ENCODE data around the gene PREX1. TPM values are rescaled to one million over a fixed set of nuclear protein-coding genes. Genes with fewer than 3 reads are reported as not detected.
A peak's percentile ranks its signal among the peaks of the same experiment; 100 is the strongest.
"Not testable (repeated sequence)": the region's sequence is repeated elsewhere in the genome, so short reads cannot be mapped to it uniquely, and the experiment has no call there.

PREX1 gene
- total RNA-seq, 2 experiments from 2014 or later: 36.5 to 39.2 TPM

DNA sequence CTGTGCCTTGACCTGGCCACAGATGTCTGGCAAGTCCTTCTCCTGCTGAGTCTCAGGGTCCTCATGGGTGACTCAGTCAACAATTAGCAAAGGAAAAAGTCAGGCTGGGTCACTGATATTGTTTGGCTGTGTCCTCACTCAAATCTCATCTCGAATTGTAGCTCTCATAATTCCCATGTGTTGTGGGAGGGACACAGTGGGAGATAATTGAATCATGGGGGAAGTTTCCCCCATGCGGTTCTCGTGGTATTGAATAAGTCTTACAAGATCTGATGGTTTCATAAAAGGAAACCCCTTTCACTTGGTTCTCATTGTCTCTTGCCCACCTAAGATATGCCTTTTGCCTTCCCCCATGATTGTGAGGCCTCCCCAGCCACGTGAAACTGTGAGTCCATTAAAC is 45.7 kb downstream of the PREX1 start:
- CTCF ChIA-PET: no interaction called here
- peaks cover 18% of the 10 kb centered on the region for H3K4me1 Mint-ChIP-seq
- no peak overlapping the region for H3K4me3 Mint-ChIP-seq
- ATAC-seq (no peak), DNase-seq (no peak)
- peaks cover 2% of the 10 kb centered on the region for H3K9me3 Mint-ChIP-seq (ENCODE audit: low read depth)
- H3K27ac Mint-ChIP-seq: no peak overlapping the region
- H3K27me3 Mint-ChIP-seq: no peaks in the 10 kb centered on the region
- intact Hi-C loops (cut with DNase I, micrococcal nuclease): loop anchor here (5.0 kb wide), 2 partner anchors 45 to 140 kb away; partner anchors contain the start of gene ARFGEF2 (in 1 of the 2)
- POLR2A ChIA-PET: no interaction called here
- peaks cover 5% of the 10 kb centered on the region for H3K36me3 Mint-ChIP-seq (ENCODE audit: low read depth)

DNA sequence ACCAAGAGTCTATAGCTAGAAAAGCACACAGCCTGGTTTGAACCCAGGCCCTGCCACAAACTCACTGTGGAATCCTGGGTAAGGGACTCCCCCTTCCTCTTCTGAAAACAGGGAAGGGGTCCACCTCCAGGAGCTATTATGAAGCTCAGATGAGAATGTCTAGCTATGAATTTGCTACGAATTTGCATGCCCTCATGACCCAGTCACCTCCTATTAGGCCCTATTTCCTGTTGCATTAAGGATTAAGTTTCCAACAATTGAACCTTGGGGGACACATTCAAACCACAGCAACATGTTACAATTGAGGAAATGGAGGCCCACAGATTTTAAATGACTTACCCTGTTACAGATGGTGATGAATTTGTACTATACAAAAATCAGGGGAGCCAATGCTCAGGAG is 46.2 kb downstream of the PREX1 start:
- Mint-ChIP-seq H3K27ac (peak overlapping the region; percentile 27), H3K27me3 (no peaks in the 10 kb centered on the region), H3K9me3 (ENCODE audit: low read depth) (peaks cover 2% of the 10 kb centered on the region), H3K4me1 (peaks cover 18% of the 10 kb centered on the region), H3K36me3 (ENCODE audit: low read depth) (peaks cover 6% of the 10 kb centered on the region), H3K4me3 (peak overlapping the region; percentile 29)
- intact Hi-C loops (cut with DNase I, micrococcal nuclease): loop anchor here (5.0 kb wide), 2 partner anchors 44 to 141 kb away; partner anchors contain the start of gene ARFGEF2 (in 1 of the 2)
- DNase-seq (no peak), ATAC-seq (no peak)
- ChIA-PET CTCF (interaction anchor here (0.6 to 1.2 kb wide), 2 partner anchors 9 to 394 kb away, joined by 3 to 5 read pairs; no protein-coding TSS in a partner anchor), POLR2A (no interaction called here)

DNA sequence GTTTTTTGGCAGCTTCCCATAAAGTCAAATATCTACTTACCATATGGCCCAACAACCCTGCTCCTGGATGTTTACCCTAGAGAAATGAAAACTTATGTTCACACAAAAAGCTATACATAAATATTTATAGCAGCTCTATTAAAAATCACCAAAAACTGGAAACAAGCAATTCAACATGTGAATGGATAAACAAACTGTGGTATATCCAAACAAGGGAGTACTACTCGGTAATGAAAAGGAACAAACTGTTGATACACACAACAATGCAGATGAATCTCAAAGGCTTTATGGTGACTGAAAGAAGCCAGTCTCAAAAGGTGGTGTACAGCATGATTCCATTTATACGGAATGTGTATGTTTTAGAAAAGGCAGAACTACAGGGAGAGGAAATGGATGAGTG is 48.4 kb downstream of the PREX1 start:
- ATAC-seq (no peak), DNase-seq (no peak)
- no peak overlapping the region for H3K27ac Mint-ChIP-seq
- peaks cover 11% of the 10 kb centered on the region for H3K9me3 Mint-ChIP-seq (ENCODE audit: low read depth)
- ChIA-PET POLR2A (no interaction called here), CTCF (no interaction called here)
- H3K36me3 Mint-ChIP-seq (ENCODE audit: low read depth): peaks cover 16% of the 10 kb centered on the region
- H3K27me3 Mint-ChIP-seq: no peaks in the 10 kb centered on the region
- H3K4me3 Mint-ChIP-seq: no peak overlapping the region
- intact Hi-C loops (cut with DNase I, micrococcal nuclease): no loop called here
- peaks cover 17% of the 10 kb centered on the region for H3K4me1 Mint-ChIP-seq

DNA sequence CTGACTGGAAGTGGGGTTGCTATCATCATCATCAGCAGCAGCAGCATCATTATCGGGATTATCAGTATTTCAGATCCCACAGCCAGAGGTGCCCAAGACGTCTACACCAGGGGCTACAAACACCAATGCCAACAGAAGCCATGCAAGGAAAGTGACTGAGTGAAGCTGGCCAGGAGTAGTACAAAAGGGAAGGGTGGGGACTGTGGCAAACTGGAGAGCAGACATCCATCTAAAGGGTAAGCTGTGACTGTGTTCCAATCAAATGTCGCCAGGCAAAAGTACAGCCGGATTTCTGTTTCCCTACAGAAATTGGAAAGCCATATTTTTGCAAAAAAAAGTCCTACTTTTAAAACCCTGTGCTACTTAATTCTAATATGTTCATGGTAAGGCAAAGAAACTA is 50.0 kb downstream of the PREX1 start:
- H3K27ac Mint-ChIP-seq: no peak overlapping the region
- ChIA-PET POLR2A (interaction anchor here (0.6 kb wide), 1 partner anchor 271 kb away, joined by 3 read pairs; no protein-coding TSS in a partner anchor), CTCF (interaction anchor here (0.9 kb wide), 1 partner anchor 11 kb away, joined by 3 read pairs; no protein-coding TSS in a partner anchor)
- H3K4me3 Mint-ChIP-seq: no peak overlapping the region
- DNase-seq (no peak), ATAC-seq (no peak)
- H3K36me3 Mint-ChIP-seq (ENCODE audit: low read depth): peaks cover 16% of the 10 kb centered on the region
- H3K4me1 Mint-ChIP-seq: peaks cover 30% of the 10 kb centered on the region
- intact Hi-C loops (cut with DNase I, micrococcal nuclease): no loop called here
- no peaks in the 10 kb centered on the region for H3K27me3 Mint-ChIP-seq
- peaks cover 11% of the 10 kb centered on the region for H3K9me3 Mint-ChIP-seq (ENCODE audit: low read depth)

- peaks cover 16% of the 10 kb centered on the region for H3K36me3 Mint-ChIP-seq (ENCODE audit: low read depth)
- H3K9me3 Mint-ChIP-seq (ENCODE audit: low read depth): peaks cover 11% of the 10 kb centered on the region
- peaks cover 35% of the 10 kb centered on the region for H3K4me1 Mint-ChIP-seq
- H3K27me3 Mint-ChIP-seq: no peaks in the 10 kb centered on the region
- DNase-seq: no peak
- peak overlapping the region; percentile 70 for H3K27ac Mint-ChIP-seq
- intact Hi-C loops (cut with DNase I, micrococcal nuclease): no loop called here
- ChIA-PET POLR2A (interaction anchor here (0.6 kb wide), 1 partner anchor 676 kb away, joined by 3 read pairs; no protein-coding TSS in a partner anchor), CTCF (no interaction called here)
- H3K4me3 Mint-ChIP-seq: no peak overlapping the region
- no peak for ATAC-seq
These were observed 50.8 kb downstream of the PREX1 start for GRCh38 chr20:48777005-48777404.

DNA sequence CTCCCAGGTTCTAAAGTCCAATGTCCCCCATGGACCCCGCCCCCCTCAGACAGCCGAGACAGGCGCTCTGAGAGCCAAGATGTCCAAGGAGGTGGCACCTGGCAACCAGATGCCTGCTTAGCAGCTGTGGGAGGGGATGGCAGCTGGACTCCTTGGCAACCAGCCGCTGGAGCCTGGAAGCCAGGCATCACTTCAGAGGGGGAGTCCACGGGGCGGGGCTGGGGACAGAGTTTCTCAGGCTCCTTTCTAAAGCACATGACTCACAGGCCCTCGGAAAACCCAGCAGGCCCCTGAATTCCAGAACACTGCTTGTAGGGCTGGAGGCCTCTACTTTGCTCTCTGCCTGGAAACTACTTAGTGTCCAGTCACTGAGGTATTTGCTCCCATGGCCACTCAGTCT is 51.5 kb downstream of the PREX1 start:
- Mint-ChIP-seq H3K27ac (peak overlapping the region; percentile 70), H3K36me3 (ENCODE audit: low read depth) (peaks cover 16% of the 10 kb centered on the region), H3K27me3 (no peaks in the 10 kb centered on the region), H3K4me3 (no peak overlapping the region), H3K9me3 (ENCODE audit: low read depth) (peaks cover 11% of the 10 kb centered on the region), H3K4me1 (peaks cover 38% of the 10 kb centered on the region)
- no peak for DNase-seq
- CTCF ChIA-PET: interaction anchor here (0.6 kb wide), 1 partner anchor 119 kb away, joined by 3 read pairs; no protein-coding TSS in a partner anchor
- no peak for ATAC-seq
- POLR2A ChIA-PET: no interaction called here
- intact Hi-C loops (cut with DNase I, micrococcal nuclease): no loop called here

DNA sequence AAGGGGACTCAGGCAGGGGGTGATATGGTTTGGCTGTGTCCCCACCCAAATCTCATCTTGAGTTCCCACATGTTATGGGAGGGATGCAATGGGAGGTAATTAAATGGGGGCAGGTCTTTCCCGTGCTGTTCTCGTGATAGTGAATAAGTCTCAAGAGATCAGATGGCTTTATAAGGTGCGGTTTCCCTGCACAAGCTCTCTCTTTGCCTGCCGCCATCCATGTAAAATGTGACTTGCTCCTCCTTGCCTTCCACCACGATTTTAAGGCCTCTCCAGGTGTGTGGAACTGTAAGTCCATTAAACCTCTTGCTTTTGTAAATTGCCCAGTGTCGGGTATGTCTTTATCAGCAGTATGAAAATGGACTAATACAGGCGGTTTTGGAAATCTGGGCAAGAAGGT is 52.3 kb downstream of the PREX1 start:
- H3K27ac Mint-ChIP-seq; DNase-seq; ATAC-seq; H3K4me3 Mint-ChIP-seq; CTCF ChIA-PET; POLR2A ChIA-PET; intact Hi-C loops (cut with DNase I, micrococcal nuclease); H3K27me3 Mint-ChIP-seq: not testable (repeated sequence)
- H3K36me3 Mint-ChIP-seq (ENCODE audit: low read depth): peaks cover 16% of the 10 kb centered on the region
- H3K9me3 Mint-ChIP-seq (ENCODE audit: low read depth): peaks cover 11% of the 10 kb centered on the region
- H3K4me1 Mint-ChIP-seq: peaks cover 43% of the 10 kb centered on the region

DNA sequence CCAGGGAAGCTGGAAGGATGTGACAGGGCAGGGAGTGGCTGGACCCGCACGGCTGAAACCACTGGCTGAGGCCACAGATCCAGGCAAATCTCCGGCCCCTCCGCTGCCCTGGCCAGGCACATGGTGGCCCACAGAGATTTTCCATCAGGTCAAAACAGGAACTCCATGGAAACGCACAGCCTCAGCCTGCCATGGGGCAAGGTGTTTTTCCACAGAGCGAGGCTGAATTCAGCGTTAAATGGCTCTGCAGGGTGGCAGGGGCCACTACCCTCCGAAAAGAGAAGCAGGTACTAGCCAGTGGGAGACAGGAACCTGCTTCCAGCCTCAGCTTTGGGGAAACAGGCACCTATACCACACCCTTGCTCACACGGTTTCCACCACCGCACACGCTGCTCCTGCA is 53.1 kb downstream of the PREX1 start:
- peaks cover 11% of the 10 kb centered on the region for H3K9me3 Mint-ChIP-seq (ENCODE audit: low read depth)
- no peak overlapping the region for H3K4me3 Mint-ChIP-seq
- no peaks in the 10 kb centered on the region for H3K27me3 Mint-ChIP-seq
- ATAC-seq (no peak), DNase-seq (no peak)
- POLR2A ChIA-PET: no interaction called here
- intact Hi-C loops (cut with DNase I, micrococcal nuclease): no loop called here
- no peak overlapping the region for H3K27ac Mint-ChIP-seq
- peaks cover 51% of the 10 kb centered on the region for H3K4me1 Mint-ChIP-seq
- CTCF ChIA-PET: interaction anchor here (0.6 kb wide), 1 partner anchor 77 kb away, joined by 4 read pairs; no protein-coding TSS in a partner anchor
- H3K36me3 Mint-ChIP-seq (ENCODE audit: low read depth): peaks cover 16% of the 10 kb centered on the region

DNA sequence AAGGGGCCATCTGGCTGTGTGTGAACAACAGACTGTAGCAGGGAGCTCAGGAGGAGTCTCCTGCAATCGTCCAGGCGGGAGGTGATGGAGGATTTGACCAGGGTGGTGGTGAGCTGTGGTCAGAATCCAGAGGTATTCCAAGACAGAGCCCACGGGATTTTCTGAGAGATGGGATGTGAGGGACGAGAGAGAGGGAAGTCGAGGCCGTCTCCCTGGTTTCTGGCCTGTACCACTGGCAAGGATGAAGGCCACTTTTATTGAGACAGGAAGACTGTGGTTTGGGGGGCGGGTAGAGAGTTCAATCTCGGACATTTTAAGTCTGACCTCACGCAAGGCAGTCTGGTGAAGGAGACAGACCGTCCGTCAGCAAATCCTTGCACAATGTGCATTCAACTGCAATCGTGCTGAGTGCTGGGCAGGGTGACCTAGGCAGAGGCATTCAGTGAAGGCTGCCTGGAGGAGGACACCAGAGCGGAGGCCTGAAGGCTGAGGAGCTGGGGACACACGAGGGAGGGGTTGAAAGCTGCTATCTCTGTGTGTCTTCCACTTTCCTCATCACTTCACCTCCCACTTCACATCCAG is 53.9 kb downstream of the PREX1 start:
- Mint-ChIP-seq H3K27ac (peak overlapping the region; percentile 49), H3K36me3 (ENCODE audit: low read depth) (peaks cover 13% of the 10 kb centered on the region), H3K4me3 (no peak overlapping the region), H3K4me1 (peaks cover 59% of the 10 kb centered on the region), H3K27me3 (no peaks in the 10 kb centered on the region), H3K9me3 (ENCODE audit: low read depth) (peaks cover 8% of the 10 kb centered on the region)
- DNase-seq (no peak), ATAC-seq (no peak)
- ChIA-PET POLR2A (no interaction called here), CTCF (interaction anchor here (0.6 to 1.4 kb wide), 4 partner anchors 14 to 76 kb away, joined by 3 to 4 read pairs (median 3); no protein-coding TSS in a partner anchor)
- intact Hi-C loops (cut with DNase I, micrococcal nuclease): no loop called here

DNA sequence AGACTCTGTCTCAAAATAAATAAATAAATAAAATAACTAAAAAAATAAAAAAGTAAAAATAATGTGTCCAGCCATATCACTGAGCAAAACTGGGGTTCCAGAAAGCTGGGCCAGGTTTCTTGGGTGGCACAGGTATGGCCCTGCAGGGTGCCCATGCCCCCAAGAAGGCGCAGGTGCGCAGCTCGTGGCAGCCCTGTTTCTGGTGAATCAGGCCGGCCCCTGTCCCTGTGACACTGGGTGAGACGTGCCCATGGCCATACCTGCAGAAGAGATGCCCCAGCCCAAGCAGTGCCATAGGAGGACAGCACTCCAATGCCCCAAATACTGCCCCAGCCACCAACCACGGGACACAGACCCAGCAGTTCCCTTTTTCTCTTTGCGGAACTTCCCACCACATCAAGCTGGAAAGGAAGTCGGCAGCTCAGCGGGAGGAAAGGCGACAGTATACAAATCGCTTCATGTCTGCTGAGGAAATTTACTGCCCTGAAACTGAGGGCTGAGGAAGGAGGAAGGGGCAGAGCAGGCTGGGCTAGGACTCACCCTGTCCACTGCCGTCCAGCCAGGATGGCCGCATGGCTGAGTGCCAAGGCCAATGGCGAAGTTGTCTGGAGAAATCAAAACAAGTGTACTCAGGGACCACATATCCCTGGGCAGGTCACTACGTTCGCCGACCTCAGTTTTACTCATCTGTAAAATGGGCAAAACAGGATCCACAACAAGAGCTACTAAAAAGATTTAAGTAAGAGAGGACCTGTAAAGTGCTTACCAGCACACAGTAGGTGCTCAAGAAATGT is 55.4 kb downstream of the PREX1 start:
- POLR2A ChIA-PET: no interaction called here
- no peak overlapping the region for H3K4me3 Mint-ChIP-seq
- no peaks in the 10 kb centered on the region for H3K27me3 Mint-ChIP-seq

GRCh38 chr20:48771542-48771941 is 56.3 kb downstream of the PREX1 start:
- ATAC-seq: no peak
- H3K4me1 Mint-ChIP-seq: peaks cover 77% of the 10 kb centered on the region
- no peak for DNase-seq
- intact Hi-C loops (cut with DNase I, micrococcal nuclease): no loop called here
- no peaks in the 10 kb centered on the region for H3K27me3 Mint-ChIP-seq
- no peak overlapping the region for H3K27ac Mint-ChIP-seq
- peaks cover 8% of the 10 kb centered on the region for H3K9me3 Mint-ChIP-seq (ENCODE audit: low read depth)
- ChIA-PET POLR2A (no interaction called here), CTCF (interaction anchor here (1.3 kb wide), 1 partner anchor 9 kb away, joined by 5 read pairs; no protein-coding TSS in a partner anchor)
- peaks cover 15% of the 10 kb centered on the region for H3K36me3 Mint-ChIP-seq (ENCODE audit: low read depth)
- no peak overlapping the region for H3K4me3 Mint-ChIP-seq

More for the DNA sequence above, 55.4 kb downstream of the PREX1 start:
- H3K9me3 Mint-ChIP-seq (ENCODE audit: low read depth): peaks cover 8% of the 10 kb centered on the region
- ATAC-seq: no peak
- H3K36me3 Mint-ChIP-seq (ENCODE audit: low read depth): peaks cover 17% of the 10 kb centered on the region
- intact Hi-C loops (cut with DNase I, micrococcal nuclease): no loop called here
- peaks cover 74% of the 10 kb centered on the region for H3K4me1 Mint-ChIP-seq
- CTCF ChIA-PET: interaction anchor here (1.3 to 1.4 kb wide), 2 partner anchors 9 to 13 kb away, joined by 3 to 5 read pairs; no protein-coding TSS in a partner anchor
- no peak for DNase-seq
- H3K27ac Mint-ChIP-seq: peak overlapping the region; percentile 44
